IgD-negative memory B cell (primary cell): ENCODE data around the gene PINK1. TPM values are rescaled to one million over a fixed set of nuclear protein-coding genes. Genes with fewer than 3 reads are reported as not detected.
A peak's percentile ranks its signal among the peaks of the same experiment; 100 is the strongest.

ENCODE experiments used
- H3K27ac Mint-ChIP-seq, 3 donors: one replicate each; pipeline ENCODE4 v1.8.0; 2020 to 2022; ENCODE audit warnings: mild to moderate bottlenecking in 3 of 3, mixed read lengths in 3 of 3, moderate library complexity in 1 of 3
- H3K27me3 Mint-ChIP-seq: one replicate; pipeline ENCODE4 v1.8.0; 2021; ENCODE audit warnings: mixed read lengths
- H3K36me3 Mint-ChIP-seq: one replicate; pipeline ENCODE4 v1.8.0; 2020; ENCODE audit warnings: mild to moderate bottlenecking, mixed read lengths
- H3K4me1 Mint-ChIP-seq, 3 donors: one replicate each; pipeline ENCODE4 v1.8.0; 2020 to 2022; ENCODE audit warnings: mixed read lengths in 3 of 3, mild to moderate bottlenecking in 1 of 3
- H3K4me3 Mint-ChIP-seq, 4 donors: one replicate each; pipeline ENCODE4 v1.8.0; 2020 to 2022; ENCODE audit warnings: mild to moderate bottlenecking in 4 of 4, mixed read lengths in 4 of 4, moderate library complexity in 3 of 4
- H3K9me3 Mint-ChIP-seq, 3 donors: one replicate each; pipeline ENCODE4 v1.8.0; 2020 to 2021; ENCODE audit warnings: mixed read lengths in 3 of 3, mild to moderate bottlenecking in 1 of 3
- polyA plus RNA-seq: library from polyadenylated mRNA; unstranded; fragments of 300-500 nt; fragmentation: Illumina TruSeq; gene quantifications from one replicate; pipeline ENCODE4 v1.2.3, GENCODE V29; 2021

Gene PINK1
- polyA plus RNA-seq, 1 donor from 2014 or later = 9.6 TPM

GRCh38 chr1:20621012-20621411, 12.2 kb upstream of the PINK1 start:
- H3K27ac Mint-ChIP-seq = no peak overlapping the region

GRCh38 chr1:20624709-20625108, 8.5 kb upstream of the PINK1 start:
- Mint-ChIP-seq H3K27ac (no peak overlapping the region), H3K27me3 (peaks cover 4% of the 10 kb centered on the region), H3K4me1 (peaks cover 0 to 1% (median 0%) of the 10 kb centered on the region in 3 donors), H3K4me3 (no peak overlapping the region), H3K9me3 (peaks cover 1 to 4% (median 4%) of the 10 kb centered on the region in 3 donors), H3K36me3 (no peaks in the 10 kb centered on the region)

More at GRCh38 chr1:20621012-20621411, 12.2 kb upstream of the PINK1 start:
- Mint-ChIP-seq H3K9me3 (no peaks in the 10 kb centered on the region), H3K4me3 (no peak overlapping the region), H3K4me1 (peaks cover 0 to 4% (median 1%) of the 10 kb centered on the region in 3 donors), H3K36me3 (no peaks in the 10 kb centered on the region), H3K27me3 (peaks cover 7% of the 10 kb centered on the region)

GRCh38 chr1:20625176-20626097, 7.8 kb upstream of the PINK1 start:
- Mint-ChIP-seq H3K27ac (no peak overlapping the region), H3K4me1 (peaks cover 0 to 1% (median 0%) of the 10 kb centered on the region in 3 donors), H3K4me3 (no peak overlapping the region), H3K27me3 (peaks cover 4% of the 10 kb centered on the region), H3K36me3 (no peaks in the 10 kb centered on the region), H3K9me3 (peaks cover 1 to 4% (median 4%) of the 10 kb centered on the region in 3 donors)

GRCh38 chr1:20626098-20626427, 7.2 kb upstream of the PINK1 start:
- peaks cover 1 to 4% (median 4%) of the 10 kb centered on the region in 3 donors for H3K9me3 Mint-ChIP-seq
- H3K27me3 Mint-ChIP-seq = peaks cover 2% of the 10 kb centered on the region
- no peak overlapping the region for H3K4me3 Mint-ChIP-seq
- H3K27ac Mint-ChIP-seq = no peak overlapping the region
- H3K36me3 Mint-ChIP-seq = no peaks in the 10 kb centered on the region
- H3K4me1 Mint-ChIP-seq = peaks cover 0 to 1% (median 0%) of the 10 kb centered on the region in 3 donors

- peaks cover 4% of the 10 kb centered on the region for H3K27me3 Mint-ChIP-seq
- H3K4me3 Mint-ChIP-seq = no peak overlapping the region
- no peak overlapping the region for H3K27ac Mint-ChIP-seq
- peaks cover 1 to 4% (median 4%) of the 10 kb centered on the region in 3 donors for H3K9me3 Mint-ChIP-seq
- peaks cover 0 to 1% (median 0%) of the 10 kb centered on the region in 3 donors for H3K4me1 Mint-ChIP-seq
- H3K36me3 Mint-ChIP-seq = no peaks in the 10 kb centered on the region
Measured at GRCh38 chr1:20626524-20626923, 6.7 kb upstream of the PINK1 start.

GRCh38 chr1:20630729-20631128, 2.5 kb upstream of the PINK1 start:
- H3K27ac Mint-ChIP-seq = no peak overlapping the region
- H3K9me3 Mint-ChIP-seq = peaks cover 1 to 5% (median 4%) of the 10 kb centered on the region in 3 donors
- H3K27me3 Mint-ChIP-seq = peaks cover 4% of the 10 kb centered on the region
- no peaks in the 10 kb centered on the region for H3K36me3 Mint-ChIP-seq
- H3K4me1 Mint-ChIP-seq = peaks cover 7 to 9% (median 8%) of the 10 kb centered on the region in 3 donors
- peak overlapping the region in 2 of 4 donors; percentile 25 to 80 for H3K4me3 Mint-ChIP-seq

- Mint-ChIP-seq H3K4me3 (peak overlapping the region; percentile 75 to 85 (median 80)), H3K9me3 (peaks cover 1 to 4% (median 1%) of the 10 kb centered on the region in 3 donors), H3K36me3 (no peaks in the 10 kb centered on the region), H3K27ac (peak overlapping the region in 2 of 3 donors; percentile 81 to 86), H3K27me3 (peaks cover 2% of the 10 kb centered on the region), H3K4me1 (peaks cover 7 to 9% (median 8%) of the 10 kb centered on the region in 3 donors)
Measured at GRCh38 chr1:20632386-20632785, 872 bp upstream of the PINK1 start.

- peaks cover 2% of the 10 kb centered on the region for H3K27me3 Mint-ChIP-seq
- peaks cover 0 to 2% (median 1%) of the 10 kb centered on the region in 3 donors for H3K9me3 Mint-ChIP-seq
- H3K27ac Mint-ChIP-seq = peak overlapping the region; percentile 44 to 83 (median 79)
- H3K4me3 Mint-ChIP-seq = peak overlapping the region; percentile 85 to 95 (median 92)
- peaks cover 7 to 9% (median 8%) of the 10 kb centered on the region in 3 donors for H3K4me1 Mint-ChIP-seq
- H3K36me3 Mint-ChIP-seq = no peaks in the 10 kb centered on the region
Measured at GRCh38 chr1:20634065-20634593, 871 bp downstream of the PINK1 start.

GRCh38 chr1:20634594-20635084, 1.4 kb downstream of the PINK1 start:
- peaks cover 7 to 9% (median 8%) of the 10 kb centered on the region in 3 donors for H3K4me1 Mint-ChIP-seq
- peak overlapping the region in 2 of 3 donors; percentile 23 to 79 for H3K27ac Mint-ChIP-seq
- no peaks in the 10 kb centered on the region for H3K36me3 Mint-ChIP-seq
- H3K4me3 Mint-ChIP-seq = peak overlapping the region; percentile 85 to 95 (median 92)
- peaks cover 2% of the 10 kb centered on the region for H3K27me3 Mint-ChIP-seq
- H3K9me3 Mint-ChIP-seq = peaks cover 0 to 1% (median 0%) of the 10 kb centered on the region in 3 donors

- H3K4me1 Mint-ChIP-seq = peaks cover 8 to 11% (median 10%) of the 10 kb centered on the region in 3 donors
- H3K4me3 Mint-ChIP-seq = no peak overlapping the region
- no peak overlapping the region for H3K27ac Mint-ChIP-seq
- peaks cover 2% of the 10 kb centered on the region for H3K36me3 Mint-ChIP-seq
- H3K27me3 Mint-ChIP-seq = no peaks in the 10 kb centered on the region
- H3K9me3 Mint-ChIP-seq = peaks cover 0 to 1% (median 0%) of the 10 kb centered on the region in 3 donors
Measured at GRCh38 chr1:20636785-20637347, 3.6 kb downstream of the PINK1 start.

GRCh38 chr1:20640183-20640597, 6.9 kb downstream of the PINK1 start:
- H3K4me1 Mint-ChIP-seq = peaks cover 0 to 3% (median 3%) of the 10 kb centered on the region in 3 donors
- H3K4me3 Mint-ChIP-seq = no peak overlapping the region
- H3K27ac Mint-ChIP-seq = peak overlapping the region; percentile 33 to 80 (median 64)
- no peaks in the 10 kb centered on the region for H3K27me3 Mint-ChIP-seq
- peaks cover 3% of the 10 kb centered on the region for H3K36me3 Mint-ChIP-seq
- H3K9me3 Mint-ChIP-seq = no peaks in the 10 kb centered on the region

- no peak overlapping the region for H3K27ac Mint-ChIP-seq
- H3K27me3 Mint-ChIP-seq = no peaks in the 10 kb centered on the region
- peaks cover 0 to 3% (median 3%) of the 10 kb centered on the region in 3 donors for H3K4me1 Mint-ChIP-seq
- peaks cover 3% of the 10 kb centered on the region for H3K36me3 Mint-ChIP-seq
- H3K4me3 Mint-ChIP-seq = no peak overlapping the region
- H3K9me3 Mint-ChIP-seq = no peaks in the 10 kb centered on the region
Measured at GRCh38 chr1:20641975-20642374, 8.7 kb downstream of the PINK1 start.

GRCh38 chr1:20643080-20643479, 9.8 kb downstream of the PINK1 start:
- Mint-ChIP-seq H3K4me3 (no peak overlapping the region), H3K27me3 (no peaks in the 10 kb centered on the region), H3K4me1 (peaks cover 0 to 3% (median 3%) of the 10 kb centered on the region in 3 donors), H3K36me3 (peaks cover 3% of the 10 kb centered on the region), H3K27ac (no peak overlapping the region), H3K9me3 (no peaks in the 10 kb centered on the region)

GRCh38 chr1:20644416-20644815, 11.2 kb downstream of the PINK1 start:
- H3K4me3 Mint-ChIP-seq = no peak overlapping the region
- no peaks in the 10 kb centered on the region for H3K27me3 Mint-ChIP-seq
- peaks cover 0 to 3% (median 3%) of the 10 kb centered on the region in 3 donors for H3K4me1 Mint-ChIP-seq
- H3K9me3 Mint-ChIP-seq = no peaks in the 10 kb centered on the region
- H3K27ac Mint-ChIP-seq = no peak overlapping the region
- peaks cover 3% of the 10 kb centered on the region for H3K36me3 Mint-ChIP-seq

GRCh38 chr1:20645414-20645813, 12.2 kb downstream of the PINK1 start:
- Mint-ChIP-seq H3K4me1 (peaks cover under 1 to 3% (median 1%) of the 10 kb centered on the region in 3 donors), H3K4me3 (no peak overlapping the region), H3K9me3 (no peaks in the 10 kb centered on the region), H3K36me3 (peaks cover 1% of the 10 kb centered on the region), H3K27ac (no peak overlapping the region), H3K27me3 (no peaks in the 10 kb centered on the region)
